Neural progenitor cell (in vitro differentiated cells): ENCODE data around the gene CREB3L2.

Experiments
- CTCF ChIP-seq: fragments of 200-600 bp; sonication (generic); IDR thresholded peaks from 2 replicates; pipeline ENCODE4 v1.5.1; 2017; ENCODE audit warnings: antibody characterized with exemption, mild to moderate bottlenecking
- EZH2 ChIP-seq: fragments of 200-600 bp; sonication (generic); IDR thresholded peaks from 2 replicates; pipeline ENCODE4 v1.6.1; 2017; ENCODE audit warnings: antibody characterized with exemption, mild to moderate bottlenecking, moderate library complexity
- EZH2phosphoT487 ChIP-seq: fragments of 200-600 bp; sonication (generic); IDR thresholded peaks from 2 replicates; pipeline ENCODE4 v1.6.1; 2017; ENCODE audit warnings: antibody characterized with exemption

GRCh38 chr7:138025215-138026186 lies 23.6 kb upstream of the CREB3L2 start:
- TF ChIP-seq CTCF = no peak
- TF ChIP-seq EZH2 = no peak
- TF ChIP-seq EZH2phosphoT487 = no peak
